ENCODE results near the gene ULBP3.

ULBP3 gene

GRCh38 chr6:150076196-150076893 lies 7.4 kb upstream of the ULBP3 start:
- TF ChIP-seq USF1 (IDR thresholded peaks at IDR 0.05): peak; percentile 40
- no peak for TF ChIP-seq MAX (IDR thresholded peaks at IDR 0.05)
- TF ChIP-seq TCF12 (IDR thresholded peaks at IDR 0.05; ENCODE audit: low read depth): peak; percentile 19; the same call in 1 of the 2 replicates

GRCh38 chr6:150075034-150075421 lies 6.1 kb upstream of the ULBP3 start:
- TF ChIP-seq CREB1 (IDR thresholded peaks at IDR 0.05; ENCODE audit: low read depth) (no peak), TCF12 (IDR thresholded peaks at IDR 0.05; ENCODE audit: low read depth) (no peak), NFIC (IDR thresholded peaks at IDR 0.05) (peak; percentile 44; the same call in 1 of the 2 replicates), RAD21 (IDR thresholded peaks at IDR 0.05; ENCODE audit: low read depth) (peak; percentile 5; the same call in 1 of the 2 replicates), EGR1 (IDR thresholded peaks at IDR 0.05) (no peak), FOXM1 (IDR thresholded peaks at IDR 0.05; ENCODE audit: borderline replicate concordance, low read depth) (peak; percentile 59; the same call in 1 of the 2 replicates), USF1 (IDR thresholded peaks at IDR 0.05) (no peak), EP300 (IDR thresholded peaks at IDR 0.05; ENCODE audit: borderline replicate concordance) (peak; percentile 62; the same call in 1 of the 2 replicates)

- no peak for TF ChIP-seq RAD21 (IDR thresholded peaks at IDR 0.05; ENCODE audit: low read depth)
- TF ChIP-seq FOXM1 (IDR thresholded peaks at IDR 0.05; ENCODE audit: borderline replicate concordance, low read depth): no peak
- TF ChIP-seq ZBTB7A (IDR thresholded peaks at IDR 0.05; ENCODE audit: low read depth): 0 out of 2 replicates have a peak, but pooled peaks have one; percentile 20
- no peak for TF ChIP-seq CREB1 (IDR thresholded peaks at IDR 0.05; ENCODE audit: low read depth)
- no peak; the same call in 1 of the 2 replicates for TF ChIP-seq TCF12 (IDR thresholded peaks at IDR 0.05; ENCODE audit: low read depth)
- no peak for TF ChIP-seq EGR1 (IDR thresholded peaks at IDR 0.05)
- 0 out of 2 replicates have a peak, but pooled peaks have one; percentile 39 for TF ChIP-seq EP300 (IDR thresholded peaks at IDR 0.05; ENCODE audit: borderline replicate concordance)
- TF ChIP-seq TEAD4 (IDR thresholded peaks at IDR 0.05): no peak
- TF ChIP-seq TAF1 (IDR thresholded peaks at IDR 0.05; ENCODE audit: low read depth): no peak
- TF ChIP-seq MAX (IDR thresholded peaks at IDR 0.05): peak; percentile 62
- TF ChIP-seq NFIC (IDR thresholded peaks at IDR 0.05): no peak
- no peak for TF ChIP-seq REST (IDR thresholded peaks at IDR 0.05; ENCODE audit: low read depth)
- TF ChIP-seq USF1 (IDR thresholded peaks at IDR 0.05): no peak
- TF ChIP-seq YY1 (IDR thresholded peaks at IDR 0.05; ENCODE audit: low read depth): no peak
- no peak for TF ChIP-seq CEBPB (IDR thresholded peaks at IDR 0.05)
Observed at GRCh38 chr6:150072201-150072600, 3.3 kb upstream of the ULBP3 start.

- no peak for TF ChIP-seq RAD21 (IDR thresholded peaks at IDR 0.05; ENCODE audit: low read depth)
Observed at GRCh38 chr6:150070236-150070818, 1.4 kb upstream of the ULBP3 start.

- TF ChIP-seq EP300 (IDR thresholded peaks at IDR 0.05; ENCODE audit: borderline replicate concordance) (no peak), CREB1 (IDR thresholded peaks at IDR 0.05; ENCODE audit: low read depth) (no peak), NFIC (IDR thresholded peaks at IDR 0.05) (no peak), MAX (IDR thresholded peaks at IDR 0.05) (no peak), ZBTB7A (IDR thresholded peaks at IDR 0.05; ENCODE audit: low read depth) (no peak)
Observed at GRCh38 chr6:150069706-150070105, 785 bp upstream of the ULBP3 start.

- TF ChIP-seq NFIC (IDR thresholded peaks at IDR 0.05): no peak
- TF ChIP-seq TAF1 (IDR thresholded peaks at IDR 0.05; ENCODE audit: low read depth): no peak
- no peak for TF ChIP-seq USF1 (IDR thresholded peaks at IDR 0.05)
- no peak for TF ChIP-seq FOXM1 (IDR thresholded peaks at IDR 0.05; ENCODE audit: borderline replicate concordance, low read depth)
- no peak for TF ChIP-seq CEBPB (IDR thresholded peaks at IDR 0.05)
- no peak for TF ChIP-seq TEAD4 (IDR thresholded peaks at IDR 0.05)
- no peak for TF ChIP-seq RAD21 (IDR thresholded peaks at IDR 0.05; ENCODE audit: low read depth)
- TF ChIP-seq MAX (IDR thresholded peaks at IDR 0.05): no peak
- no peak for TF ChIP-seq CREB1 (IDR thresholded peaks at IDR 0.05; ENCODE audit: low read depth)
- no peak for TF ChIP-seq REST (IDR thresholded peaks at IDR 0.05; ENCODE audit: low read depth)
Observed at GRCh38 chr6:150068151-150068550, 770 bp downstream of the ULBP3 start.

Data from Ishikawa (cell line).